Left lung (tissue), 10 donors: ENCODE measurements around the gene ABCB6. TPM values are rescaled to one million over a fixed set of nuclear protein-coding genes. Genes with fewer than 3 reads are reported as not detected.

Experiments
- ATAC-seq: fragments of 200-7000 bp; cut with Tn5 transposase; one replicate; pipeline ENCODE4 v1.9.1; 2020; ENCODE audit warnings: moderate library complexity
- DNase-seq, 4 donors: peaks; one replicate each; pipeline ENCODE4 v3.0.0-alpha.2; 2013 to 2020
- H3K27ac ChIP-seq, 2 donors: fragments of 200-600 bp; sonication (generic) in 1 of 2; one replicate each; pipeline versions ENCODE4 v1.5.0 to v1.8.0; 2020 to 2021
- H3K27me3 ChIP-seq, 2 donors: fragments of 200-600 bp; sonication (generic) in 1 of 2; one replicate each; pipeline versions ENCODE4 v1.5.0 to v1.8.0; 2020 to 2021
- H3K36me3 ChIP-seq, 2 donors: fragments of 200-600 bp; sonication (generic) in 1 of 2; one replicate each; pipeline versions ENCODE4 v1.5.0 to v1.8.0; 2020 to 2021
- H3K4me1 ChIP-seq, 2 donors: fragments of 200-600 bp; one replicate each; pipeline ENCODE4 v1.8.0; 2021
- H3K4me3 ChIP-seq, 2 donors: fragments of 200-600 bp; sonication (generic) in 1 of 2; one replicate each; pipeline versions ENCODE4 v1.5.0 to v1.8.0; 2020 to 2021; ENCODE audit warnings: mild to moderate bottlenecking in 1 of 2
- H3K9me3 ChIP-seq, 2 donors: fragments of 200-600 bp; sonication (generic) in 1 of 2; one replicate each; pipeline versions ENCODE4 v1.5.0 to v1.8.0; 2020 to 2021
- CTCF ChIP-seq, 2 donors: fragments of 200-600 bp; sonication (generic) in 1 of 2; IDR thresholded peaks; one replicate each; pipeline versions ENCODE4 v1.5.0 to v1.8.0; 2021; ENCODE audit warnings: antibody characterized with exemption in 2 of 2
- intact Hi-C, 2 donors: fragments of 100-400 bp; cut with DNase I; formaldehyde crosslinking; loops; one replicate each; pipeline versions ENCODE4 v1.11.2 to v1.14.2; 2022
- polyA plus RNA-seq, 6 donors: library from polyadenylated mRNA; unstranded; fragments of 120-200 nt; gene quantifications; one replicate each; pipeline ENCODE4 v1.2.1, GENCODE V29; 2013; ENCODE audit not compliant: insufficient read length in 6 of 6
- total RNA-seq, 2 donors: library from RNA; stranded (reverse); fragmentation: NEBNext Ultra II Directional; extraction: Animal tissue kit (Norgen Biotek cat#: 25700); gene quantifications; one replicate each; pipeline ENCODE4 v1.2.1, GENCODE V29; 2021
- donor health status: DM: no; HTN: yes; CAD: no.
- donor health status: DM: no; HTN: no; CAD: no.

ABCB6 gene
- total and polyA plus RNA-seq, 8 donors, result 23.2 to 45.3 (median 30.1) TPM

GRCh38 chr2:219172231-219173154 is 46.3 kb downstream of the ABCB6 start:
- DNase-seq (no peak), ATAC-seq (no peak)
- no peaks in the 10 kb centered on the region for H3K9me3 ChIP-seq
- H3K36me3 ChIP-seq, result peaks cover 0 to 41% of the 10 kb centered on the region in 2 donors
- no peak overlapping the region for H3K27ac ChIP-seq
- H3K4me3 ChIP-seq, result no peak overlapping the region
- peaks cover 10 to 35% of the 10 kb centered on the region in 2 donors for H3K4me1 ChIP-seq
- no peaks in the 10 kb centered on the region for H3K27me3 ChIP-seq
- intact Hi-C loops, result loop anchor here in 1 of 2 donors (5.0 kb wide), 1 partner anchor 125 kb away; no protein-coding TSS in a partner anchor
- no peak for TF ChIP-seq CTCF (IDR thresholded peaks at IDR 0.05)

GRCh38 chr2:219171231-219171651 is 47.5 kb downstream of the ABCB6 start:
- peak overlapping the region; percentile 10 to 51 for H3K27ac ChIP-seq
- DNase-seq (peak in 2 of 4 donors; percentile 14 to 37), ATAC-seq (peak; percentile 77)

GRCh38 chr2:219169930-219170654 is 48.7 kb downstream of the ABCB6 start, which contains the start of gene SLC23A3:
SLC23A3 (minus strand) TSS chr2:219170029; CDS start chr2:219169984, 45 bp downstream.
- H3K9me3 ChIP-seq, result no peaks in the 10 kb centered on the region
- intact Hi-C loops, result loop anchor here (5.0 to 10.0 kb wide), 2 partner anchors 125 to 127 kb away; no protein-coding TSS in a partner anchor

More at GRCh38 chr2:219171231-219171651, 47.5 kb downstream of the ABCB6 start:
- TF ChIP-seq CTCF (IDR thresholded peaks at IDR 0.05), result peak; percentile 59 to 72
- Histone ChIP-seq H3K36me3 (peaks cover 0 to 41% of the 10 kb centered on the region in 2 donors), H3K27me3 (no peaks in the 10 kb centered on the region), H3K9me3 (no peaks in the 10 kb centered on the region), H3K4me3 (no peak overlapping the region), H3K4me1 (peaks cover 10 to 31% of the 10 kb centered on the region in 2 donors)
- intact Hi-C loops, result loop anchor here in 1 of 2 donors (5.0 kb wide), 1 partner anchor 126 kb away; no protein-coding TSS in a partner anchor

GRCh38 chr2:219168932-219169331 is 49.8 kb downstream of the ABCB6 start:
- peaks cover 0 to 27% of the 10 kb centered on the region in 2 donors for H3K36me3 ChIP-seq
- no peaks in the 10 kb centered on the region for H3K9me3 ChIP-seq
- ATAC-seq, result no peak
- TF ChIP-seq CTCF (IDR thresholded peaks at IDR 0.05), result no peak
- intact Hi-C loops, result loop anchor here in 1 of 2 donors (10.0 kb wide), 1 partner anchor 126 kb away; no protein-coding TSS in a partner anchor
- no peaks in the 10 kb centered on the region for H3K27me3 ChIP-seq
- peaks cover 0 to 11% of the 10 kb centered on the region in 2 donors for H3K4me1 ChIP-seq
- H3K27ac ChIP-seq, result no peak overlapping the region
- H3K4me3 ChIP-seq, result no peak overlapping the region
- no peak for DNase-seq

More at GRCh38 chr2:219169930-219170654, 48.7 kb downstream of the ABCB6 start, which contains the start of gene SLC23A3:
- Histone ChIP-seq H3K36me3 (peaks cover 0 to 38% of the 10 kb centered on the region in 2 donors), H3K27ac (no peak within 1 kb of the TSS), H3K27me3 (no peaks in the 10 kb centered on the region), H3K4me3 (no peak within 1 kb of the TSS), H3K4me1 (peaks cover 0 to 20% of the 10 kb centered on the region in 2 donors)
- DNase-seq, result no peak
- no peak for ATAC-seq
- no peak for TF ChIP-seq CTCF (IDR thresholded peaks at IDR 0.05)
